ENCODE results near the gene CYSRT1.
"Not testable (repeated sequence)": the region's sequence is repeated elsewhere in the genome, so short reads cannot be mapped to it uniquely, and the experiment has no call there.

The CYSRT1 gene

DNA sequence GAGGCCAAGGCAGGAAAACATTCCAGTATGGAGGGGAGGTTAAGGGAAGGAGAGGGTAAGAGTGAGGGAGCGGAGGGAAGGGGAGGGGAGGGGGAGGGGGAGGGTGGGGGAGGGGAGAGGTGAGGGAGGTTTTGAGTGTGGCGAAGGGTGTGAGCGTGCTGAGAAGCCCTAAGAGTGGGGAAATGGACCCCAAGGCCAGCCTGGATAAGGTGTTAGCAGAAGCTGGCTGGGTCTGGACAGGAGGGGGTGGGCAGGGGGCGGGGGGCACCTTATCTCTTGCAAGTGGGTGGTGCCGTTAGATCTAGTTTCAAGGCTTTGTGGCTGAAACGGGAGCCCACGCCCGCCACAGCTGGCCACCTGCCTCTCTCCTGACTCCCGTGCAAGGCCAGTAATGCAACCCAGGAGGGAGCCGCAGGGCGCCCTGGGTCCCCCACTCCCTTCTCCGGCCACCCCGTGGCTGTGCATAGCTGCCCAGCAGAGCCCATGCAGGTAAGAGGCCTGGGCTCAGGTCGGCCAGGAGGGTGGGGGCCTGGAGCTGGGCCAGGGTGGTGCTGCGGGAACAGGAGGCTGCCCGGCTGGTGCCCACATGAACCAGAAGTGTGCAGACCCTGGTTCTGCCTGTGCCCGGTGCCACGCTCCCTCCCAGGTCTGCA lies 3.0 kb downstream of the CYSRT1 start:
- DNase-seq, result no peak

DNA sequence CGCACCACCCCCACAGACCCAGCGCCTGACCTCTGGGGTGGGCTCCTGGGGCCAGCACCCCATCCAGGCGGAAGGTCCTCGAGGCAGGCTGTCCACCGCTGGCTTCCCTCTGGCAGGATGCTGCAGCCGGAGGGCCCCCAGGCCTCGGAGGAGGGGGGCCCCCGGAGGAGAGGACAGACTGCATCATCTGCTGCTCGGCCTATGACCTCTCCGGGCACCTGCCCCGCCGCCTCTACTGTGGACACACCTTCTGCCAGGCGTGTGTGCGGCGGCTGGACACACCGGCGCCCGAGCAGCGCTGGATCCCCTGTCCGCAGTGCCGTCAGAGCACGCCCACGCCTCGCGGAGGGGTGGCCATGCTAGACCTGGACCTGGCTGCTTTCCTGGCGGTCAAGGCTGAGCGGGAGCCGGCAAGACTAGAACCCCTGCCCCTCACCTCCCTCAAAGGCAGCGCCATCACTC lies 3.6 kb downstream of the CYSRT1 start:
- no peak for DNase-seq

DNA sequence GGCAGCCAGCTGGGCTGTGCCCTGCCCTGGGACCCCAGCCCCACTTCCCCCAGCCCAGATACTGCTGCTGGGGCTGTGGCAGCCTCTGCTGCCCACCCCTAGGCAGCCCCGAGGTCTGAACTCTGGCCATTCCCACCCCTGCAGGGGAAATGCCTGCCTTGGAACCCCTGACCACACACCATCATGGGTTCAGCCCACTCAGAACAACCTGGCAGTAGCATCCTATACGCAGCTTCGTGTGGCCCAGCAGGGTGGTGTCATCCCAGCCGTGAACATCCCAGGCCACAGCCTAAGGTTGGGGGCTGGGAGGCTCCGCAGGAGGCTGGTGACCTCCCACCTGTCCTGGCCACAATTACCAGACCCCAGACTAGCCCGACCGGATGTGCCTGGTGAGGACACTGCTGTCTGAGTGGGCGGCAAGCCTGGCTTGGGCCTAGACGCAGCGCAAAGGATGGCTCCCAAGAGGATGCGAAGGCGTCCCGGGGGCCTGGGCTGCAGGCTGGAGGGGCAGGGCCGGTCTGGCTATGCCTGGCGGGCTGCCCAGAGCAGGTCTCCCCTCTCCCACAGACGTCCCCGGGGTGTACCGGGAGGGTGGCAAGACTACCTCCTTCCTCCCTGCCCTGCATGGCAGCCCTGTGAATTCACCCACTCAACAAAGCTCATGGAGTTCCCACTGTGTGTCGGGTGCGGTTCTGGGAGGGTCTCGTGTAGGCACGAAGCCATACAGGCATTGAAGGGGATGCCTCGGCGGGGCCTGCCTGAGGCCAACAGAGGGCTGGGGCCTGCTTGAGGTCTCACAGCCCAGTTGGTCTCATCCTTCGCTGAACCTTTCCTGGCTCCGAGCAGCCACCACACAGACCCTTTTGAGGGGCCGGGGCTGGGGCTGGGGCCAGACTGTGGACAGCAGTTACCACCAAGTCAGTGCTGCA lies 4.3 kb downstream of the CYSRT1 start:
- DNase-seq, result no peak

DNA sequence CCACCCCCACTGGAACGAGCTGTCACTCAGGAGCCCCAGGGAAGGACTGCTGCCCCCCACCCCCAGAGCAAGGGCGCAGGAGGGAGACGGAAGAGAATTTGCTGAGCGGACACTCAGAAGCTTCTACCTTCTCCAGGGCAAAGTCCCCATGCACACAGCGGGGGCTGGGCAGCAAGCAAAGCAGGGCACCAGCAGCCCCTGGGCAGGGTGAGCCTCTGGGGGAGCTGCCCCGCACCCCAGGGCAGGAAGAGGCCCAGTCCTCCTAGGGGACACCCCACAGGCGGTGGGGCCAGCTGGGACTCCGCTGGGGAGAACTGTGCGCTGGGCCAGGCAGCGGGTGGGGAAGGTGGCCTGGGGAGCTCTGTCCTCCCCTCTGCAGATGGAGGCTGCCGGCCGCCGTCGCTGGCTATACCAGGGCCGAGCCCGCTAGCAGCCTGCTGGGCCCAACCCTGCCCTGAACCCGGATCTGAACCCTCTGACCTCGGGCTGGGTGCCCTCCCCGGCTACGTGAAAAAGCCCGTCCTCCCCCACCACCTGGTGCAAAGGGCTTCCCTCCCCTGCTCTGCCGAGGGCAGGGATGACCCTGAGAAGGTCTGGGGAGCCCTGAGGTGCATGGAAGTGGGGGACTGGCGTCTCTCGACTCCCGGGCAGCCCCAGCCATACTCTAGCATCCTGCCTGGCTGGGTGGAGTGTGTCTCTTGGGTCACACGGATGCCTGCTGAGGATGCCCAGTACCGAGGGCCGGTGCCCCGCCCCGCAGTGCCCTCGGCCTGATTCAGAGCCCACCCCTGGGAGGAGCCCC lies 5.1 kb downstream of the CYSRT1 start:
- no peak for DNase-seq

DNA sequence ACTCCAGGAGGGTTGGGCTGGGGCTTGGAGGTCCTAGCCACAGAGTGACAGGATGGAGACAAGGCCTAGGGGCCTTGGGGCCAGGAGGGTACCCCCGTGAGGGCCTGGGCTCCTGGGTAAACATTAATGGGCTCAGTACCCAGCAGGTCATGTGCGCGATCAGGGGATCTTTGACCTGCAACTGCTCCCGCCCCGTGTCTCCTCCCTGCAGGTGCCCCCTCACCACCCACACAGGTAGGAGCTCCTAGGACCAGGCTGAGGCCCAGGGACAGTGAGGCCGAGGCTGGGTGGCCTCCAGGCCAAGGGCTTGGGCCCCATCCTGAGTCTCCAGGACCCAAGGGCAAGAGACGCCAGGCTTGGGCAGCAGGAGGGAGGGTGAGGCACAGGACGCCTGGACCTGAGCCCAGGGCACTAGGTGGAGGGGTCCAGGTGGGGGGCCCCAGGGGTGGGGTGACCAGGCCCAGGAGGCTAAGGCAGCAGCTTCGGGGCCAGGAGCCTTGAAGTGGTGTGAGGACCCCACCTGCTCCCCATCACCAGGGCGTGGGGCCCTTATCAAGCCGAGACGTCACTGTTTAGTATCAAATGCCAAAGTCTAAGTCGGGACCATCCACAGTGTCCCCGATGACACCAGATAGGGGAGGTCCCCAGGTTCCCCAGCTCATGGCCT lies 5.9 kb downstream of the CYSRT1 start, which contains the start of gene SLC34A3:
TSS of gene SLC34A3 (plus strand) at position 197 of the 667 bp plus-strand sequence. CDS start 802 bp downstream, outside the sequence.
- no peak for DNase-seq

DNA sequence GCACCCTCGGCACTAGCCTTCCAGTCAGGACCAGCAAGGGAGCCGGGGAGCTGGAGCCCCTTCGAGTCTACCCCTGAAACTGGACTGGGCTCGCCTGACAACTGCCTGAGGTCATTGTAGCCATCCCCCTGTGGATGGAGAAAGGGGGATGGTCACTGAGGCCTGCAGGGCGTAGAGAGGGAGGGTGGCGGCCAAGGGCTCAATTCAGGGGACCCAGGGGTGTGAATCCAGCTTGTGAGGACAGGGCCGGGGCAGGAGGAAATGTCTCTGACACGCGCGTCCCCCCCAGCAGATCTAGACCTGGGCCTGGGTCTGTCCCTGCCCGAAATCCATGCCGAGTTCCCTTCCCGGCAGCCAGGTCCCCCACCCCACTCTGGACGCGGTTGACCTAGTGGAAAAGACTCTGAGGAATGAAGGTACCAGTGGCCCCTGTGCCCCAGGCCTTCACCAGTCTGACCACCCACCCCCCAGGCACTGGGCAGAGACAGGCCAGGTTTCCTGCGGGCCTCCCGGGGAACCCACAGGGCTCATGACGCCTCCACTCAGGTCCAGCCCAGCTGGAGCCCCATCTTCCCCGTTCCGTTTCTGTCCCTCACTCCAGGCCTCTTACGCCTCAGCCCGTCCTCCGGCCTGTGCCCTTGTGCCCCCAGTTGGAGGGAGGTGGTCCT lies 6.5 kb downstream of the CYSRT1 start:
- DNase-seq, result no peak

DNA sequence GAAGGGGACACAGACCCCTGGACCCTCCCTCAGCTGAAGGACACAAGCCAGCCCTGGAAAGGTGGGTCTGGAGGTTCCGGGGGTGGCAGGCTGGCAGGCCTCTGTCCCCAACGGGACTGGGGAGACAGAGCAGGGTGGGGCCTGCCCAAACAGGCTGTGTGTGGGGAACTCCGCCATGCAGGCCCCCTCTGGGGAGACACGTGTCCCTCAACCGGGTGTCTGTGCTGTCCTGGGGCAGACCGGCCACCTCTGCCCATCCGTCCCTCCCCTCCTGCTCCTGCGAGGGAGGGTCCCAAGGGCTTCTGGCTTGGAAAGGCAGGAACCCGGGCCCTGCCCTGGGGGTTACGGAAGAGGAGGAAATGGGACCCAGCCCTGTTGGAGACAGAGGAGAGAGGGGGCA lies 7.1 kb downstream of the CYSRT1 start:
- no peak for DNase-seq

DNA sequence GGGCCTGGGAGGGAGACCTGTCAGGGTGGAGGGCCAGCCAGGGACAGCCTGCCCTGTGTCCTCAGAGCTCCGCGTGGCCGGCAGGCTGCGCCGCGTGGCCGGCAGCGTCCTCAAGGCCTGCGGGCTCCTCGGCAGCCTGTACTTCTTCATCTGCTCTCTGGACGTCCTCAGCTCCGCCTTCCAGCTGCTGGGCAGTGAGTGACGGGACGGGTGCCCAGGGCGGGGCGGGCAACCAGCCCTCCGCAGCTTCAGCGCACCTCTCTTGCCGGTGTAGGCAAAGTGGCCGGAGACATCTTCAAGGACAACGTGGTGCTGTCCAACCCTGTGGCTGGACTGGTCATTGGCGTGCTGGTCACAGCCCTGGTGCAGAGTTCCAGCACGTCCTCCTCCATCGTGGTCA lies 7.5 kb downstream of the CYSRT1 start:
- no peak for DNase-seq

DNA sequence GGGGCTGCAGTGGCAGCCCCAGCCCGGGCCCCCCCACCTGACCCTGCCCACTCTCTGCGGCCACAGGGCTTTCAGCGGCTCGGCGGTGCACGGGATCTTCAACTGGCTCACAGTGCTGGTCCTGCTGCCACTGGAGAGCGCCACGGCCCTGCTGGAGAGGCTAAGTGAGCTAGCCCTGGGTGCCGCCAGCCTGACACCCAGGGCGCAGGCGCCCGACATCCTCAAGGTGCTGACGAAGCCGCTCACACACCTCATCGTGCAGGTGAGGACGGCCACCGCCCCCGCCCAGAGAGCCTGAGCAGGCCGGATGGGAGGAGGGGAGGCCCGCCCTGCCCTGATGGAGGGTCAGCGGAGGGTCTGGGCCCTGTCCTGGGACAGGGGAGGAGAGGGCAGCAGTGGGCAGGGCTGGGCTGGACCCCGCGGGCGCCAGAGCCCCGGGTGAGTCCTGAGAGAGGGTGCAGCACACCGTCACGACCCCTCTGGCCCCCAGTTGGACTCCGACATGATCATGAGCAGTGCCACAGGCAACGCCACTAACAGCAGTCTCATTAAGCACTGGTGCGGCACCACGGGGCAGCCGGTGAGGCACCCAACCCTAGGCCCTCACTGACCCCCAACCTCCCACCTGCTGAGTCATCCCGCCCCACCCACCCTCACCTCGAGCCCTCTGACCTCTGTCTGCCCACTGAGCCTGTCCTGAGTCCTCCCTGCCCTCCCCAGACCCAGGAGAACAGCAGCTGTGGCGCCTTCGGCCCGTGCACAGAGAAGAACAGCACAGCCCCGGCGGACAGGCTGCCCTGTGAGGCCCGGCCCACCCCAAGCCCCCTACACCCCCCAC lies 8.4 kb downstream of the CYSRT1 start:
- DNase-seq, result no peak

DNA sequence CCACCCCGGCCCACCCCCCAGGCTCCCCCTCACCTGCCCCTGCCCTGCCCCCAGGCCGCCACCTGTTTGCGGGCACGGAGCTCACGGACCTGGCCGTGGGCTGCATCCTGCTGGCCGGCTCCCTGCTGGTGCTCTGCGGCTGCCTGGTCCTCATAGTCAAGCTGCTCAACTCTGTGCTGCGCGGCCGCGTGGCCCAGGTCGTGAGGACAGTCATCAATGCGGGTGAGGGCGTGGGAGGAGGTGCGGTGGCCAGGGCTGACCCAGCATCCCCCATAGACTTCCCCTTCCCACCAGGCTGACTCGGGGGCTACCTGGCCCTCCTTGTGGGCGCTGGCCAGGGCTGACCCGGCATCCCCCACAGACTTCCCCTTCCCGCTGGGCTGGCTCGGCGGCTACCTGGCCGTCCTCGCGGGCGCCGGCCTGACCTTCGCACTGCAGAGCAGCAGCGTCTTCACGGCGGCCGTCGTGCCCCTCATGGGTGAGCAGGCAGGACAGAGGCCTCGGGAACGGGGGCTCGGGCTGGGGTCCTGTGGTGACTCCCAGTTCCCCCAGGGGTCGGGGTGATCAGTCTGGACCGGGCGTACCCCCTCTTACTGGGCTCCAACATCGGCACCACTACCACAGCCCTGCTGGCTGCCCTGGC lies 9.2 kb downstream of the CYSRT1 start:
- no peak for DNase-seq

DNA sequence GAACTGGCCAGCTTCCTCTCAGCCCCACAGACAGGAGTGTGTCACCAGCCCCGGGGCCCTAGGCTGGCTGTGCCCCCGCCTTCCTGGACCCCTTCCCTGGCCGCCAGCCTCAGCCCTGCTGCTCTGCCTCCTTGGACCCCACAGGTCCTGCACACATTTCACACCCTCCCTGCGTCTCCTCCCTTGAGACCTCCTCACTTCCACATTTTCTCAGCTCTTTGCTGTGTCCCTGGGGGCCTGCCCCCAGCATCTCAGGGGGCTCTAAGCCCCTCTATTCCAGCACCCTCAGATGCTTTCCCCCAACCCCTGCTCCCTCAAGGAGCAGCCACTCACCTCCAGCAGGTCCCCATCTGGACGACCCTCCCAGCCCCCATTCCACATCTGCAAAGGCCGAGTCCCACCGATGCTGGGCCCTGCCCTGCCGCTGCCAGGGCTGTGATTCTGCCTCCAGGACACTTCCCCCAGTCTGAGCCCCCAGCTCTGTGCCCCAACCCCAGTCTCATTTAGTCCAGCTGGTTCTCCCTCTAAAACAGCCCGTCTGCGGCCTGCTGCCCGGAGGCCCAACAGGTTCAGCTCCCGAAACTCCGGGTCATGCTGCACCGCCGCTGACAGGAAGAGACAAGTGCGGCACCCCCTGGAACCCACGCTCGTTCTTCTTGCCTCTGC lies 9.9 kb downstream of the CYSRT1 start:
- DNase-seq, result no peak

DNA sequence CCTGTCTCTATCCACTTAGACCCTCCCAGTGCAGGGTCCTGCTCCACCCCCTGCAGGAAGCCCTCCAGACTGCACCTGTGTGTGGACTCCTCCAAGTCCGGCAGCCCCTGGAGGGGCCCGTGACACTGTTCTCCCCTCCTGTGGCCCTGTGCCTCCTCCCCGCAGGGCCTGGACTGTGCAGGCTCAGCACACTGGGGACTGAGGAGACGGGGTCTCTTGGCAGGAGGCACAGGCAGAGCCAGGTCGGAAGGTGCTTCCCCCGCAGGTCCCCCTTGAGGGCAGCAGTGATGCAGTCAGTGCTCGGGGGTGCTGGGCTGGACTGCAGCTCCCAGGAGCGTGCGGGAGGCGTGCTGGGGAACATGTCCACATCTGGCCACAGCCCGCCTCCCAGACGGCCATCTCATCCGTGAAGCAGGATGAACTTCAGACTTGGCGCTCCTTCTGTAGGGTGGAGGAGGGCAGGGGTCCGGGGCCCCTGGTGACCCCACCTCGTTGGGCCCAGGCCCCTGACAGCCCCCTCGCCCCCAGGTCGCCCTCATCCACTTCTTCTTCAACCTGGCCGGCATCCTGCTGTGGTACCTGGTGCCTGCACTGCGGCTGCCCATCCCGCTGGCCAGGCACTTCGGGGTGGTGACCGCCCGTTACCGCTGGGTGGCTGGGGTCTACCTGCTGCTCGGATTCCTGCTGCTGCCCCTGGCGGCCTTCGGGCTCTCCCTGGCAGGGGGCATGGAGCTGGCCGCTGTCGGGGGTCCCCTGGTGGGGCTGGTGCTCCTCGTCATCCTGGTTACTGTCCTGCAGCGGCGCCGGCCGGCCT lies 10.7 kb downstream of the CYSRT1 start:
- DNase-seq, result no peak

DNA sequence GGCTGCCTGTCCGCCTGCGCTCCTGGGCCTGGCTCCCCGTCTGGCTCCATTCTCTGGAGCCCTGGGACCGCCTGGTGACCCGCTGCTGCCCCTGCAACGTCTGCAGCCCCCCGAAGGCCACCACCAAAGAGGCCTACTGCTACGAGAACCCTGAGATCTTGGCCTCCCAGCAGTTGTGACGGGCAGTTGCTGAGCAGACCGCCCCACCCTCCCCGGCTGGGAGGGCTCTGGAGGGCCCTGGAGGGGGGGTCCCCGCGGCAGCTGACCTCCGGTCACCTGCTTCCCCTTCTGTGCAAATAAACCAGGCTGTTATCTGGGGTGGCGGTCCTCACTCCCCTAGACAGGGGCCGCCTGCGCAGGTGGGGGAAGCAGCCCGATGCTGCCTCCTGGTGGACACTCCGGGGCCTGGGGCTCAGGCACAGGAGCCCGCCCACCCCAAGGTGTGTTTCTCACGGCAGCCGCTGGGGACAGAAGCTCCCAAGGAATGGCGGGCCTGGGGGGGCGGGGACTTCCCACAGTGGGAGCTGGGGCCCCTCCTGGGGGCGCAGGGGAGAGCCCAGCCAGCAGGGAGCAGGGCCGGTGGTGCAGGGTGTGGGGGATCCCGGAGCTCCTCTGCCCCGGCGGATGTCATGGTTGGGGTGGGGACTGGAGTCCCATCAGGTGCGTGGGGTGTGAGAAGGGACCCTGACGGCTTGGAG lies 11.4 kb downstream of the CYSRT1 start:
- peak; percentile 73 for DNase-seq

DNA sequence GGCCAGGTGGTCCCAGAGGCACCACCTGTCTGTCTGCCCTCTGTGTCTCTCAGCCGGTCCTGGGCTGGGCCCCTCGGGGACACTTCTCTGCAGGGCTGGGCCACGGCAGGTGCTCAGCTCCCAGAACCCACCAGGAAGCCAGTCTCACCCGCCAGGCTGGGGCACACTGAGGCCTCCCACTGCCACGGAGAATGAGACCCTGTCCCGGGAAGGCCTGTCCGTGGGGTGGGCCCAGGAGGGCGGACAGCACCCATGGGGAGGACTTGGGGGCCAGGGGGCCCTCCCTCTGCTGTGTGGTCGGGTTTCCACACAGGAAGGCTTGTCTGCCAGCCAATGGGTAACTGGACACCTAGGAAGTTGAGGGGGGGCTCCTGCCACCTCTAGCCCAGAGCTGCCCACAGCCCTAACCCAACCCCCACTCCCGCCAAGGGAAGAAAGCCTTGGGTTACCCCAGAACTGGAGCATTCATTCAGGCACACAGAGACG lies 12.0 kb downstream of the CYSRT1 start:
- no peak for DNase-seq

DNA sequence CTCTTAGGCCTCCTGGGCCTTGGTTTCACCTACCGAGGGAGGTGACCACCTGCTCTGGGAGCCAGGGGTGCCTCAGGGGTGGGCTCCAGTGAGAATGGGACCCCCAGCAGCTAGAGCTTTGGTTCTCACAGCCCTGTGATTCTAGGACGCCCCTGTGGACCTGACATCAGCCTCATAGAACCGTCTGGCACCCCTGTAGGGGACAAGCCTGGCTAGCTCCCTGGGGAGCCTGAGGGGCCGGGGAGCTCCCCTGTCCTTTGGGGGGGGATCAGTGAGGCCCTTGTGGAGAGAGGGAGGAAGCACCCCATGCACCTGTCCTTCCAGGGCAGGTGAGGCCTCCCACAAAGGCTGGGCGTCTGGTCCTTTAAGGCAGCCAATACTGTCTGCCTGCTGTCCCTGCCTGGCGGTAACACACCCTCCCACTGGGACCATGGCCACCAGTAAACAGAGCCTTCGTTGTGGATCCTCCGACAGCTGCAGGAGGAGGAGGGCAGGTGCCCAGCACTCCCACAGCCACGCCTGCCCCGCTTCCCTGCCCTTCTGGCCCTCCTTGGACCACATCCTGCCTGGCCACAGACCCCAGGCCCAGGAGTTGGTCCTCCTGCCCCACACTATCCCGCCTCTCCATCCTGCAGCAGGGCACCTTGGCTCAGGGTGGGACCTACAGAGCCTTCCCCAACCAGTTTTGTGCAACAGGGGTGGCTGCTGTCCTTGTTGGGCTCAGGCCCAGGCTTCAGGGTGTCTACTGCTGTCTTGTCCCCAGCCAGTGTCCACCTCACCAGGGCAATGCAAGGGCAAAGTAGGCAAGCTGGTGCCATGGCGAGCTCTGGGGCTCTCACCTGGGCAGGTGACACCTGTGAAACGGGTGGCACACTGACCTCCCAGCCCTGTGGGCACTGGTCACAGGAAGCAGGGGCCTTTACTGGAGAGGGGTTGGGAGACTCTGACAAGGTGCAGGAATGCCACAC lies 13.1 kb downstream of the CYSRT1 start:
- no peak for DNase-seq

DNA sequence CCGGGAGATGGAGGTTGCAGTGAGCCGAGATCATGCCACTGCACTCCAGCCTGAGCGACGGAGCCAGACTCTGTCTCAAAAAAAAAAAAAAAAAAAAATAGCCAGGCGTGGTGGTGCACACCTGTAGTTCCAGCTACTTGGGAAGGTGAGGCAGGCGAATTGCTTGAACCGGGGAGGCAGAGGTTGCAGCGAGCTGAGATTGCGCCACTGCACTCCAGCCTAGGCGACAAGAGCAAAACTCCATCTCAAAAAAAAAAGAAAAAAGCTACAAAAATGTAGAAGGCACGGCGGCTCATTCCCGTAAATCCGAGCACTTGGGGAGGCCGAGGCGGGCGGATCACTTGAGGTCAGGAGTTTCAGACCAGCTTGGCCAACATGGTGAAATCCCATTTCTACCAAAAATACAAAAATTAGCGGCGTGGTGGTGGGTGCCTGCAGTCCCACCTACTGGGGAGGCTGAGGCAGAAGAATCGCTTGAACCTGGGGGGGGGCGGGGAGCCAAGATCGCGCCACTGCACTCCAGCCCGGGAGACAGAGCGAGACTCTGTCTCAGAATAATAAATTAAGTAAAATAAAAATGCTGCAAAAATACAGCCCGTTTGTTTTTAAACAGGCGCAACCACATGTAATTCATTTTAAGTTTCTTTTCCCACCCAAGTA lies 14.7 kb downstream of the CYSRT1 start:
- not testable (repeated sequence) for DNase-seq
